ENCODE measurements around the gene TP53BP2.
"Not testable (repeated sequence)": the region's sequence is repeated elsewhere in the genome, so short reads cannot be mapped to it uniquely, and the experiment has no call there.

TP53BP2 gene

DNA sequence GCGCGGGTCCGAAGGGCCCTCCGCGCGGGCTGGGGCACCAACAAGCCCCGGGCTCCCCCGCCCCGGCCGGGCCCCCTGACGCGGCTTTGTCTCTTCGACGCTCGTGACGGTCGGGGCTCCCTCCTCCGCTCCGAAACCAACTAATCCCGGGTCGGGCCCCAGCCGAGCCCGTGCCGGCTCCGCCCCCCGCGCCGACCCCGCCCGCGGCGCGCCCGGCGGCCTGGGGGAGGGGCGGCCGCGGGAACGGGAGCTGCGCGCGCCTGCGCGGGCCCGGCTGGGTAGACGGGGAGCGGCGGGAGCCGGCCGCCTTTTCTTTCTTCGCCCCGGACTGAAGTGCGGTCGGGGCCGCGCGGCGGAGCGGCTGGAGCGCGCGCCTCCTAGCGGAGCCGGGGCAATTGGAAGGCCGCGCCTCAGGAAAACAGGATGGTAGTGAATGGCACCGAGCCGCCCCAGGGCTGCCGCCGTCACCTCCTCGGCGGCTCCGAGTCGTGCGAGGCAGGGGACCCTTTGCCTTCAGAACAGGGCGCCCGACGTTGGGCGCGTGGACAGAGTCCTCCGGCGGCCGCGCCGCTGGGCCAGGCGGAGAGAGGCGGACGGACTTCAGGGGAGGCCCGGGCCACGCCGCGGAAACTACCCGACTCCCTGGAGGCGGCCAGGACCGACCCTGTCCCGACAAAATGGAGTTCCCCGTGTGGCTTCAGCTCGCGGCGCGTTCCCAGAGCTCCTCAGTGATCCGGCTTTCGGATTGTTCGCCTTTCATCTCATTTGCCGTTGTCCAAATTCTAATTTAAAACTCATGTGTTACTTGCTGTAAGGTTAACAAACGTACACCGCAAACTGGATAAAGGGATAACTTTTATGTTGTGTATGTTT lies at the start of gene TP53BP2:
TSS of gene TP53BP2 (minus strand) at position 138 of the 873 bp plus-strand sequence. CDS start 267 bp downstream, outside the sequence.
- peak; percentile 79 to 80 for DNase-seq (ENCODE audit: low read depth in 2 of 2)

DNA sequence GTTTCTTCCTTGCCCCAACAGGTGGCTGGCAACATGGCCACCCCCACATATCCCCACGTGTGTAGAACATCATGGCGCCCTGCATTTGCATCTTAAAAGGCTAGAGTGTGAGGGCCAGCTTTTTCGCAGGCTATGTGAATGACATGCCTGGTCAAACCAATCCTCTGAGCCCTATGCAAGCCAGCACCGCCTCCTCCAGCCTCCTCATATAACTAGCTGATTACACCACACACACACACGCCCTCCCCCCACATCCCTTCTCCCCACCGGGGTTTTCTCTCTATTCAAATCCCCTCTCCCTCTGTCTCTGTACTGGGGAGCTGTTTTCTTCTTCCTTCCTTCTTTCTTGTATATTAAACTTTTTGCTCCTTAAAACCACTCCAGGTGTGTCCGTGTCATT lies 44.7 kb upstream of the TP53BP2 start:
- DNase-seq (ENCODE audit: low read depth in 2 of 2) = not testable (repeated sequence)

DNA sequence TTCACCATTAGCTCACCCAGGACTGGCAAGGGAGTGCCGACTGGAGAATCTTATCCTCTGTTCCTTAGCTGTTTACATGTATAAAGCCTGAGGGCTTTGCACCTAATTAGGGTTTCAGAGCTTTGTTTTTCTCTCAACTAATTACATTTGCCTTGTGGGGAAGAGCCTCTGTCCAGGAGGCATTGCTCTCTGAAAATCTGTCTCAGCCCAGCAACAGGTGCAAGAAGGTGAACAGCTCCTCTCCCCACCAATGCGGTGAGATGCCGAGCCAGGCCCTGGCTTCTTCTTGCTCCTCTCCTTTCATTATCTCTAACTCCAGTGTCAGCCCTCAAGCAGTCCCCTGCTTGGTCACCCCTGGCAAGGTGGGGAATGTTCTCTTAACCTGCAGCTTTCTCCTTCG lies 43.6 kb upstream of the TP53BP2 start:
- not testable (repeated sequence) for DNase-seq (ENCODE audit: low read depth in 2 of 2)

GRCh38 chr1:223887747-223888418 lies 42.1 kb upstream of the TP53BP2 start:
- DNase-seq (ENCODE audit: low read depth in 2 of 2) = no peak

DNA sequence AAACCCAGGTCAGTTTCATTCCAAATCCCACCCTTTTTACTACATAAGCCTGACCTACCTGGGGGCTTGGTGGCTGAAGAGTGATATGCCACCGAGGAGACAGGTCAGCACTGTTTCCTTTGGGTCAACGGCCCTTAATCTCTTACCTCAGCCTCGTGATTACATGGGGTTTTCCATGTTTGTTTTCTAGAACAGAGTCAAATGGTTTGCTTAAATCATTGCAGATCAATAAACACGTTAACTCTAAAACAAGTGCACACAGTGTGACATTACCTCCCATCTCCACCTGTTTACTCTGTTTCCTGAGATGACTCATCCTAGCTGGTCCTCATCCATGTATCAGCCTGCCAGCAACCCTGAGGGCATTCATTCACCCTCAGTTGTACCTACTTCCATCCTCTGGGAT lies 40.8 kb upstream of the TP53BP2 start:
- no peak for DNase-seq (ENCODE audit: low read depth in 2 of 2)

- no peak for DNase-seq (ENCODE audit: low read depth in 2 of 2)
These were observed 39.9 kb upstream of the TP53BP2 start for GRCh38 chr1:223885614-223886013.

GRCh38 chr1:223878598-223879325 lies 33.0 kb upstream of the TP53BP2 start:
- no peak for DNase-seq (ENCODE audit: low read depth in 2 of 2)

DNA sequence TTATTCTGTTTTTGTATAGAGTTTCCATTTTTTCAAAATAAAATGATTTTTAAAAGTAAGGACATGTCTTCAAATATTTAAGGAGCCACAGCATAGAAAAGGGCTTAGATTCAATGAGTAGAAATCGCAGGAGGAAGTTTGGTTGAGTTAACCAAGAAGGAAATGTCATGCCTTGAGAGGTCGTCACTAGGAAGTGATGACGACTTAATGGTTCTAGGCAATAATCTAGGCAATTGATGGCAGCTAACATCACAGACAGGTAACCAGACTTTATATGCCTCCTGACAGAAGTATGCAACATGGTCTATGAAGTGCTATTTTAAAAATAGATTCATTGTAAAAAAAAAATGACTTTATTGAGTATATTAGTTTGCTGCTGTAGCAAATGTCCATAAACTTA lies 32.1 kb upstream of the TP53BP2 start:
- DNase-seq (ENCODE audit: low read depth in 2 of 2) = no peak

DNA sequence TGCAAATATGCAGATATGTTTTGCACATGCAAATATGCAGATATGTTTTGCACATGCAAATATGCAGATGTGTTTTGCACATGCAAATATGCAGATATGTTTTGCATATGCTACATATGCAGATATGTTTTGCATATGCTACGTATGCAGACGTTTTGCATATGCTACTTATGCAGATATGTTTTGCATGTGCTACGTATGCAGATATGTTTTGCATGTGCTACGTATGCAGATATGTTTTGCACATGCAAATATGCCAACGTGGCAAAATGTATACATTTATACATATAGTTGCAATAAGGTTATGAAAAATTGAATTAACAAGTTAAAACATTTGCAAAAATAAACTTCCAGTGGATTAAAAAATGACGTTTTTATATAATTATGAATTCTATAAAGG lies 30.8 kb upstream of the TP53BP2 start:
- DNase-seq (ENCODE audit: low read depth in 2 of 2) = no peak

- DNase-seq (ENCODE audit: low read depth in 2 of 2) = no peak
These were observed 27.3 kb upstream of the TP53BP2 start for GRCh38 chr1:223873044-223873443.

DNA sequence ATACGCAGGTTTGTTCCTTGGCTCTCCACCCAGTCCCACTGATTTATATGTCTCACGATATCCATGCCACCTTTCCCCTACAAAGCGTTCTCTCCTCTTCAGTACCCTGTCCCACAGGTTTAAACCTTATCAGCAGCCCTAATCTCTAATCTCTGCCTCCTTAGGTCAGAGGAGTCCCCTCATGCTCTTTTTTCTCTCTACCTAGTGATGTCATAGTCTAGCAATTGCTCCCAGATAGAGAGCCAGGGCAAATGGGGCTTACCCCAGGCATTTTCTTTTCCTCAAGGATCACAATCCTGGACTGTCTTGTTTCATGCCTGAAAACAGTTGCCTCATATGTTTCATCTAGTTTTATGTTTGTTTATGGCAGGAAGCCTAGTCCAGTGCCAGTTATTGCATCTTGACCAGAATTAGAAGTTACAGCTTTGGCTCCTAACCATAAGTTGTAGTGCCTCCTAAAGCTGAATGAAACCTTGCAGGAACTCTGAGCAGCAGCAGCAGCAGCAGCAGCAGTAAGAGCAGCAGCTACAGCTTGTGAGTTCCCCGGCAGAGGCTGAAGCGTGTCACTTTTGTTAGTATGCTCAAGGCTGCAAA lies 26.7 kb upstream of the TP53BP2 start:
- no peak for DNase-seq (ENCODE audit: low read depth in 2 of 2)

- no peak for DNase-seq (ENCODE audit: low read depth in 2 of 2)
These were observed 25.1 kb upstream of the TP53BP2 start for GRCh38 chr1:223870617-223871574.

DNA sequence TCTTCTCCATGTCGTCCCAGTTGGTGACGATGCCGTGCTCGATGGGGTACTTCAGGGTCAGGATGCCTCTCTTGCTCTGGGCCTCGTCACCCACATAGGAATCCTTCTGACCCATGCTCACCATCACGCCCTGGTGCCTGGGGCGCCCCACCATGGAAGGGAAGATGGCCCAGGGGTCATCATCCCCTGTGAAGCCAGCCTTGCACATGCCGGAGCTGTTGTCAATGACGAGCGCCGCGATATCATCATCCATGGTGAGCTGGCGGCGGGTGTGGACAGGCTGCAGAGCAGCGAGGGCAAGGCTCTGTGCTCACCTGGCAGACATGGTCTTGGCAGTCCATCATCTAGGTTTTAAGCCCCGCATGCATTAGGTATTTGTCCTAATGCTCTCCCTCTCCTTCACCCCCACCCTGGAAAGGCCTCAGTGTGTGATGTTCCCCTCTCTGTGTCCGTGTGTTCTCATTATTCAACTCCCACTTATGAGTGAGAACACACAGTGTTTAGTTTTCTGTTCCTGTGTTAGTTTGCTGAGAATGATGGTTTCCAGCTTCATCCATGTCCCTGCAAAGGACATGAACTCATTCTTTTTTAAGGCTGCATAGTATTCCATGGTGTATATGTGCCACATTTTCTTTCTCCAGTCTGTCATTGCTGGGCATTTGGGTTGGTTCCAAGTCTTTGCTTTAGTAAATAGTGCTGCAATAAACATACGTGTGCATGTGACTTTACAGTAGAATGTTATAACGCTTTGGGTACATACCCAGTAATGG lies 19.0 kb upstream of the TP53BP2 start:
- DNase-seq (ENCODE audit: low read depth in 2 of 2) = not testable (repeated sequence)

DNA sequence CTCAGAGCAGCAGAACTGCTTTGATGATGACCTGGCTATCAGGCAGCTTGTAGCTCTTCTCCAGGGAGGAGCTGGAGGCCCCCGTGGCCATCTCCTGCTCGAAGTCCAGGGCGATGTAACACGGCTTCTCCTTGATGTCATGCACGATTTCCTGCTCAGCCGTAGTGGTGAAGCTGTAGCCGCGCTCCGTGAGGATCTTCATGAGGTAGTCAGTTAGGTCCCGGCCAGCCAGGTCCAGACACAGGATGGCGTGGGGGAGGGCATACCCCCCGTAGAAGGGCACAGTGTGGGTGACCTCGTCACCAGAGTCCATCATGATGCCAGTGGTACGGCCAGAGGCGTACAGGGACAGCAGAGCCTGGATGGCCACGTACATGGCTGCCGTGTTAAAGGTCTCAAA lies 18.3 kb upstream of the TP53BP2 start:
- no peak for DNase-seq (ENCODE audit: low read depth in 2 of 2)

DNA sequence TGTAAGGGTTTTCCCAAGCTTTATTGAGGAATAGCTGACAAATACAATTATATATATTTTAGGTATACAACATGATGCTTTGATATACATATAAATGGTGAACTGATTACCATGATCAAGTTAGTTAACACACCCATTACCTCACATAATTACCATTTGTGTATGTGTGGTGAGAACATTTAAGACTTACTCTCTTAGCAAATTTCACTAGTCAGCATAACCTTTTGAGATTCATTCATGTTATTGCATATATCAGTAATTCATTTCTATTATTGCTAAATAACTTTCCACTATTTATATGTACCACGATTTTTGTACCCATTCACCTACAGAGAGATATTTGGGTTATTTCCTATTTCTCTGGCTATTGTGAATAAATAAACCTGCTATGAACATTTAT lies 16.2 kb upstream of the TP53BP2 start:
- DNase-seq (ENCODE audit: low read depth in 2 of 2) = no peak

- no peak for DNase-seq (ENCODE audit: low read depth in 2 of 2)
These were observed 14.4 kb upstream of the TP53BP2 start for GRCh38 chr1:223860051-223860622.

DNA sequence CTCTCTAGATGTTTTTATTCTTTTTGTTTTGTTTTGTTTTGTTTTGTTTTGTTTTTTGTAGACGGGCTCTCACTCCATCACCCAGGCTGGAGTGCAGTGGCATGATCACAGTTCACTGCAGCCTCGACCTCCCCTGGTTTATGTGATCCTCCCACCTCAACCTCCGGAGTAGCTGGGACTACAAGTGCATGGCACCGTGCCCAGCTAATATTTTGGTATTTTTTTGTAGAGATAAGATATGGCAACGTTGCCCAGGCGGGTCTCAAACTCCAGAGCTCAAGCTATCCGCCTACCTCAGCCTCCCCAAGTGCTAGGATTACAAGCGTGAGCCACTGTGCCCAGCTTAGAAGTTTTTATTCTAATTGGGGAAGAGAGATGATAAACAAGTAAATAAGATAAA lies 13.3 kb upstream of the TP53BP2 start:
- DNase-seq (ENCODE audit: low read depth in 2 of 2) = no peak

DNA sequence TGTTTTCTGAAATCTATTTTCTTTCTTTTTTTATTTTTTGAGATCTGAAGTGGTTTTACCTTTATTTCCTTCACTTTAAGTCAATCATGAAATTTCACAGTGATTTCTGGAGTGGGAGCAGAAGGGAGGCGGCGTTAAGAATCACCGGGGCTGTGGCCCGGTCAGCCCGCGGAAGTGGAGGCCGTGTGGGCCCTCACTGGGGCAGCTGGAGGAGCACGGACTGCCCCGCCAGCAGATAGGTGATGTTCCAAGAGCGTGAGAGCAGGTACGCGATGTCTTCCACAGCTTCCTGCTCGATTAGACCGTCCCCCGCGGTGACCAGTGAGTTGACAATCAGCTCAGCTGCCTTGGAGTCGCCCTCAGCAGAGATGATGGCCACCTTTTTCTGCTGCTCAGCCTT lies 10.6 kb upstream of the TP53BP2 start:
- no peak for DNase-seq (ENCODE audit: low read depth in 2 of 2)

DNA sequence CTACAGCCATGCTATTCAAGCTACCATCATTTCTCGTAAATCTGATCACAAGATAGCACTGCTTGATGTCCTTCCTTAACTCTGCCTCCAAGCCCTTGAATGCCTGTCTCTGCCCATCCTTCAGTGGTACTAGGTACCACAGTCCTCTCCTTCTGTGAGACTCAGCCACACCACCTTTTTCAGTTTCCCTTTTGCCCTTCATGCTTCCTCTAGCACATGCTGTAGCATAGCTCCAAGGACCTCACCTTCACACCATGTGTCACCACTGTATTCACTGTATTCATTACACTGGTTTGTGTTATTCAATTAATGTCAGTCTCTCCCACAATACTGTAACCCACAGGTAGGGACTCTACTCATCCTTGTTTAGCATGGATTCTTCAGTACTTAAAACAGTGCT lies 8.0 kb upstream of the TP53BP2 start:
- no peak for DNase-seq (ENCODE audit: low read depth in 2 of 2)

- DNase-seq (ENCODE audit: low read depth in 2 of 2) = no peak
These were observed 7.5 kb upstream of the TP53BP2 start for GRCh38 chr1:223853275-223853674.
